Sciatic nerve (tissue), 2 donors: ENCODE measurements around the gene WNT2. TPM values are rescaled to one million over a fixed set of nuclear protein-coding genes. Genes with fewer than 3 reads are reported as not detected.

ENCODE experiments used
- ATAC-seq: fragments of 200-7000 bp; cut with Tn5 transposase; one replicate; pipeline ENCODE4 v1.9.1; 2020; ENCODE audit warnings: mild to moderate bottlenecking, moderate library complexity
- DNase-seq: peaks from one replicate; pipeline ENCODE4 v3.0.0-alpha.2; 2020; ENCODE audit warnings: low spot score
- intact Hi-C: fragments of 100-400 bp; cut with DNase I; formaldehyde crosslinking; loops from one replicate; pipeline ENCODE4 v1.14.2; 2022
- total RNA-seq: library from RNA; stranded (reverse); fragmentation: NEBNext Ultra II Directional; extraction: Animal tissue kit (Norgen Biotek cat#: 25700); gene quantifications from one replicate; pipeline ENCODE4 v1.2.1, GENCODE V29; 2021
- donor health status: DM: no; HTN: no; CAD: no.
- donor health status: DM: no; HTN: no; CAD: no.

The WNT2 gene
- total RNA-seq, 1 donor from 2014 or later = 0.31 TPM

- intact Hi-C loops = no loop called here
- no peak for ATAC-seq
- DNase-seq = no peak
Observed at GRCh38 chr7:117229350-117229749, 93.5 kb downstream of the WNT2 start.

- intact Hi-C loops = no loop called here
- no peak for DNase-seq
- ATAC-seq = no peak
Observed at GRCh38 chr7:117227091-117227490, 95.8 kb downstream of the WNT2 start.

- ATAC-seq (no peak), DNase-seq (no peak)
- intact Hi-C loops = no loop called here
Observed at GRCh38 chr7:117225536-117225935, 97.3 kb downstream of the WNT2 start.

Other genes starting within 250 kb of the WNT2 start
- gene ASZ1, start 104.4 kb upstream of the WNT2 start, total RNA-seq = not detected
- not detected for gene CFTR, start 157.0 kb upstream of the WNT2 start, total RNA-seq